Amniotic epithelial cell (primary cell): ENCODE measurements around the gene DALRD3.

Experiments
- DNase-seq: peaks from one replicate; pipeline ENCODE4 v3.0.0-alpha.2; 2010; ENCODE audit warnings: low read depth

The DALRD3 gene

GRCh38 chr3:49017971-49018706, at the start of gene DALRD3:
Gene DALRD3, minus strand, starts transcription at chr3:49018580. Its CDS starts 16 bp downstream, at chr3:49018564.
- DNase-seq: peak; percentile 52

- peak; percentile 34 for DNase-seq
Measured at GRCh38 chr3:49058011-49058410, 39.6 kb upstream of the DALRD3 start.

GRCh38 chr3:49057268-49057667, 38.9 kb upstream of the DALRD3 start:
- DNase-seq: no peak

- no peak for DNase-seq
Measured at GRCh38 chr3:49054344-49054862, 36.0 kb upstream of the DALRD3 start.

GRCh38 chr3:49053543-49053942, 35.2 kb upstream of the DALRD3 start:
- DNase-seq: no peak

GRCh38 chr3:49035281-49035680, 16.9 kb upstream of the DALRD3 start:
- DNase-seq: no peak

- DNase-seq: no peak
Measured at GRCh38 chr3:49034650-49035049, 16.3 kb upstream of the DALRD3 start.

GRCh38 chr3:49032646-49033304, 14.4 kb upstream of the DALRD3 start:
- DNase-seq: peak; percentile 68

- DNase-seq: no peak
Measured at GRCh38 chr3:49030321-49030720, 11.9 kb upstream of the DALRD3 start.

GRCh38 chr3:49029563-49029884, 11.1 kb upstream of the DALRD3 start:
- no peak for DNase-seq

- DNase-seq: peak; percentile 80
Measured at GRCh38 chr3:49028673-49029562, 10.5 kb upstream of the DALRD3 start, which contains the start of gene IMPDH2. Gene IMPDH2, minus strand, starts transcription at chr3:49029398. Its CDS starts 48 bp downstream, at chr3:49029350.

- DNase-seq: no peak
Measured at GRCh38 chr3:49028298-49028672, 9.9 kb upstream of the DALRD3 start.

- DNase-seq: no peak
Measured at GRCh38 chr3:49027634-49028033, 9.3 kb upstream of the DALRD3 start.

- no peak for DNase-seq
Measured at GRCh38 chr3:49026536-49026935, 8.2 kb upstream of the DALRD3 start.

- no peak for DNase-seq
Measured at GRCh38 chr3:49025793-49026520, 7.6 kb upstream of the DALRD3 start.

- peak; percentile 32 for DNase-seq
Measured at GRCh38 chr3:49025005-49025792, 6.8 kb upstream of the DALRD3 start.

GRCh38 chr3:49024449-49024848, 6.1 kb upstream of the DALRD3 start:
- DNase-seq: no peak

GRCh38 chr3:49023775-49024174, 5.4 kb upstream of the DALRD3 start:
- DNase-seq: no peak

- no peak for DNase-seq
Measured at GRCh38 chr3:49022688-49023171, 4.3 kb upstream of the DALRD3 start.

GRCh38 chr3:49021813-49022687, 3.7 kb upstream of the DALRD3 start, which contains the start of gene NDUFAF3:
Gene NDUFAF3, plus strand, starts transcription at chr3:49022121. Its CDS starts 24 bp downstream, at chr3:49022145.
- peak; percentile 88 for DNase-seq
